Neural cell (in vitro differentiated cells): ENCODE measurements around the gene TSPEAR. TPM values are rescaled to one million over a fixed set of nuclear protein-coding genes. Genes with fewer than 3 reads are reported as not detected.

ENCODE experiments used
- H2AFZ ChIP-seq: fragments of 200-600, 300-800 bp; sonication (generic), shearing (Covaris generic); 2 replicates; pipeline ENCODE4 v1.6.0; 2014; ENCODE audit warnings: low read depth, mild to moderate bottlenecking, antibody characterized with exemption, low read length, moderate library complexity
- H3F3A ChIP-seq: fragments of 200-600 bp; shearing (Covaris generic); 2 replicates; pipeline ENCODE4 v1.6.1; 2016; ENCODE audit warnings: mild to moderate bottlenecking, moderate library complexity, mixed read lengths, antibody characterized with exemption, low read length; ENCODE audit not compliant: insufficient read depth, poor library complexity, severe bottlenecking
- H3K27ac ChIP-seq: fragments of 200-600, 300-800 bp; sonication (generic), shearing (Covaris generic); 2 replicates; pipeline ENCODE4 v1.5.1; 2014; ENCODE audit warnings: mild to moderate bottlenecking, low read length, moderate library complexity
- H3K27me3 ChIP-seq: fragments of 300-800, 200-600 bp; sonication (generic), shearing (Covaris generic); 2 replicates; pipeline ENCODE4 v1.6.0; 2014; ENCODE audit warnings: mild to moderate bottlenecking, low read depth, low read length, moderate library complexity; ENCODE audit not compliant: insufficient read depth
- H3K36me3 ChIP-seq: fragments of 300-800, 200-600 bp; sonication (generic), shearing (Covaris generic); 2 replicates; pipeline ENCODE4 v1.5.1; 2014; ENCODE audit warnings: mild to moderate bottlenecking, antibody characterized with exemption, low read length, moderate library complexity; ENCODE audit not compliant: insufficient read depth
- H3K4me2 ChIP-seq: fragments of 300-800, 200-600 bp; sonication (generic), shearing (Covaris generic); 2 replicates; pipeline ENCODE4 v1.6.0; 2014; ENCODE audit warnings: mild to moderate bottlenecking, low read length
- H3K4me3 ChIP-seq: fragments of 300-800, 200-600 bp; sonication (generic), shearing (Covaris generic); 2 replicates; pipeline ENCODE4 v1.5.1; 2014; ENCODE audit warnings: mild to moderate bottlenecking, low read length, moderate library complexity
- H3K79me2 ChIP-seq: fragments of 200-600 bp; shearing (Covaris generic); replicated peaks from 2 replicates; pipeline ENCODE4 v1.6.0; 2014; ENCODE audit warnings: mild to moderate bottlenecking, low read length, moderate library complexity; ENCODE audit not compliant: insufficient read depth
- H3K9ac ChIP-seq: fragments of 300-800, 200-600 bp; sonication (generic), shearing (Covaris generic); 2 replicates; pipeline ENCODE4 v1.6.1; 2016; ENCODE audit warnings: mild to moderate bottlenecking, low read length, mixed read lengths
- H3K9me2 ChIP-seq: fragments of 200-600 bp; shearing (Covaris generic); 2 replicates; pipeline ENCODE4 v1.6.1; 2016; ENCODE audit warnings: mild to moderate bottlenecking, low read length, mixed read lengths; ENCODE audit not compliant: insufficient read depth
- H3K9me3 ChIP-seq: fragments of 200-600, 300-800 bp; sonication (generic), shearing (Covaris generic); 2 replicates; pipeline ENCODE4 v1.6.1; 2016; ENCODE audit warnings: mild to moderate bottlenecking, mixed run types, low read length, moderate library complexity, mixed read lengths
- H4K20me1 ChIP-seq: fragments of 200-600 bp; shearing (Covaris generic); 2 replicates; pipeline ENCODE4 v1.6.1; 2016; ENCODE audit warnings: mild to moderate bottlenecking, mixed run types; ENCODE audit not compliant: insufficient read depth
- EP300 ChIP-seq: fragments of 450-650 bp; conservative IDR thresholded peaks from 2 replicates; pipeline ENCODE4 v1.6.1; 2014; ENCODE audit warnings: antibody characterized with exemption, mild to moderate bottlenecking, moderate library complexity; ENCODE audit not compliant: poor library complexity, severe bottlenecking
- EZH2 ChIP-seq: fragments of 200-600, 300-800 bp; shearing (Covaris generic), sonication (generic); IDR thresholded peaks from 2 replicates; pipeline ENCODE4 v1.6.1; 2014; ENCODE audit warnings: antibody characterized with exemption, low read length, borderline replicate concordance, mild to moderate bottlenecking; ENCODE audit not compliant: insufficient read depth, poor library complexity, severe bottlenecking
- MXI1 ChIP-seq: fragments of 450-650 bp; conservative IDR thresholded peaks from 2 replicates; pipeline ENCODE4 v1.6.1; 2014; ENCODE audit warnings: antibody characterized with exemption, mild to moderate bottlenecking; ENCODE audit not compliant: poor library complexity, severe bottlenecking
- POLR2AphosphoS5 ChIP-seq: IDR thresholded peaks from 2 replicates; pipeline ENCODE4 v1.6.1; 2012
- RAD21 ChIP-seq: fragments of 450-650 bp; conservative IDR thresholded peaks from 2 replicates; pipeline ENCODE4 v1.6.1; 2014; ENCODE audit warnings: antibody characterized with exemption, mild to moderate bottlenecking, moderate library complexity
- SMC3 ChIP-seq: fragments of 450-650 bp; conservative IDR thresholded peaks from 2 replicates; pipeline ENCODE4 v1.6.1; 2014; ENCODE audit warnings: antibody characterized with exemption, mild to moderate bottlenecking, moderate library complexity; ENCODE audit not compliant: poor library complexity
- TAF1 ChIP-seq: IDR thresholded peaks from 2 replicates; pipeline ENCODE4 v1.6.1; 2012; ENCODE audit warnings: low read depth
- polyA plus RNA-seq: library from polyadenylated mRNA; depleted of rRNA; stranded (reverse); fragments of >200 nt; gene quantifications from 2 replicates; pipeline ENCODE4 v1.2.3, GENCODE V29; 2014
- TF ChIP-seq, protein P1 (sequence below): IDR thresholded peaks from 2 replicates; pipeline ENCODE4 v1.6.1; 2012; ENCODE audit warnings: borderline replicate concordance
- TF ChIP-seq, protein P2 (sequence below): fragments of 450-650 bp; IDR thresholded peaks from 2 replicates; pipeline ENCODE4 v1.5.1; 2014; ENCODE audit warnings: antibody characterized with exemption, mild to moderate bottlenecking, moderate library complexity; ENCODE audit not compliant: poor library complexity, severe bottlenecking

The TSPEAR gene
- polyA plus RNA-seq, 1 donor from 2014 or later = 0.19 TPM

DNA sequence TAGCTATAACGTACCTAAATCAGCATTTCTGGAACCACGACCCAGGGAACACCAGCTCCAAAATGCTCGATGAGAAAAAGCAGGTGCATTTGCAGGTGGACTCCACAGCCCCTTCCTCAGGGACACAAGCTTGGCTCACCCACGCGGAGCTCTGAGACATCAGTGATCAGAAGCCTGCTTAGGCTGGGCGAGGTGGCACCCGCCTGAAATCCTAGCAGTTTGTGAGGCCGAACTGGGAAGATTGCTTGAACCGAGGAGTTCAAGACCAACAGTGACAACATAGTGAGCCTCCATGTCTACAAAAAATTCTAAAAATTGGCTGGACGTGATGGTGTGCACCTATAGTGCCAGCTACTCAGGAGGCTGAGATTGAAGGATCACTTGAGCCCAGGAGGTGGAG lies 2.5 kb upstream of the TSPEAR start:
- no peak overlapping the region for H3K27ac ChIP-seq
- no peaks in the 10 kb centered on the region for H3K9me2 ChIP-seq
- no peaks in the 10 kb centered on the region for H3K9me3 ChIP-seq
- H3K4me2 ChIP-seq = no peak overlapping the region
- TF ChIP-seq, protein P1, sequence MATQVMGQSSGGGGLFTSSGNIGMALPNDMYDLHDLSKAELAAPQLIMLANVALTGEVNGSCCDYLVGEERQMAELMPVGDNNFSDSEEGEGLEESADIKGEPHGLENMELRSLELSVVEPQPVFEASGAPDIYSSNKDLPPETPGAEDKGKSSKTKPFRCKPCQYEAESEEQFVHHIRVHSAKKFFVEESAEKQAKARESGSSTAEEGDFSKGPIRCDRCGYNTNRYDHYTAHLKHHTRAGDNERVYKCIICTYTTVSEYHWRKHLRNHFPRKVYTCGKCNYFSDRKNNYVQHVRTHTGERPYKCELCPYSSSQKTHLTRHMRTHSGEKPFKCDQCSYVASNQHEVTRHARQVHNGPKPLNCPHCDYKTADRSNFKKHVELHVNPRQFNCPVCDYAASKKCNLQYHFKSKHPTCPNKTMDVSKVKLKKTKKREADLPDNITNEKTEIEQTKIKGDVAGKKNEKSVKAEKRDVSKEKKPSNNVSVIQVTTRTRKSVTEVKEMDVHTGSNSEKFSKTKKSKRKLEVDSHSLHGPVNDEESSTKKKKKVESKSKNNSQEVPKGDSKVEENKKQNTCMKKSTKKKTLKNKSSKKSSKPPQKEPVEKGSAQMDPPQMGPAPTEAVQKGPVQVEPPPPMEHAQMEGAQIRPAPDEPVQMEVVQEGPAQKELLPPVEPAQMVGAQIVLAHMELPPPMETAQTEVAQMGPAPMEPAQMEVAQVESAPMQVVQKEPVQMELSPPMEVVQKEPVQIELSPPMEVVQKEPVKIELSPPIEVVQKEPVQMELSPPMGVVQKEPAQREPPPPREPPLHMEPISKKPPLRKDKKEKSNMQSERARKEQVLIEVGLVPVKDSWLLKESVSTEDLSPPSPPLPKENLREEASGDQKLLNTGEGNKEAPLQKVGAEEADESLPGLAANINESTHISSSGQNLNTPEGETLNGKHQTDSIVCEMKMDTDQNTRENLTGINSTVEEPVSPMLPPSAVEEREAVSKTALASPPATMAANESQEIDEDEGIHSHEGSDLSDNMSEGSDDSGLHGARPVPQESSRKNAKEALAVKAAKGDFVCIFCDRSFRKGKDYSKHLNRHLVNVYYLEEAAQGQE = no peak
- no peak for TF ChIP-seq EP300
- no peak overlapping the region for H2AFZ ChIP-seq
- no peaks in the 10 kb centered on the region for H4K20me1 ChIP-seq
- no peaks in the 10 kb centered on the region for H3F3A ChIP-seq
- no peaks in the 10 kb centered on the region for H3K79me2 ChIP-seq
- H3K9ac ChIP-seq = no peak overlapping the region
- no peaks in the 10 kb centered on the region for H3K36me3 ChIP-seq
- peaks cover 53% of the 10 kb centered on the region for H3K27me3 ChIP-seq
- H3K4me3 ChIP-seq = no peak overlapping the region

DNA sequence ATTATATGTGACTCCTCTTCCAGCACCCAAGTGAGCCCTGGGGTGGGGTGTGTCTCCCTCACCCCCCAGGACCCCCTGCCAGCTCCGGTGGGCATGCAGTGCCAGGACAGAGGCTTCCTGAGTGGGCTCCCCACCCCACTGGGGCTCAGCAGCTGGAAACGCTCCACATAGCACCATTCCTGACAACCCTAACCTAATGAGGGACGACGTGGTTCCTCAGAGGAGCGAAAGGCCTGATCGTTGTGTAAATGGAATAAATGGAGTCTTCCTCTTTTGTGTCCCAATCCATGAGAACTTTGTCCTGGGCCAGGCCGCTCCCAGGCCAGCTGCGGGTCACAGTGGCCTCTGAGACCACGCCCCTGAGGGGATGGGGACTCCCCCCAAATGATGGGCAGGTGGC lies 1.8 kb upstream of the TSPEAR start:
- Histone ChIP-seq H4K20me1 (no peaks in the 10 kb centered on the region), H3K4me2 (no peak overlapping the region), H3K27ac (no peak overlapping the region), H2AFZ (no peak overlapping the region), H3K9ac (no peak overlapping the region), H3K9me2 (no peaks in the 10 kb centered on the region), H3F3A (no peaks in the 10 kb centered on the region), H3K27me3 (peaks cover 60% of the 10 kb centered on the region), H3K9me3 (no peaks in the 10 kb centered on the region), H3K4me3 (no peak overlapping the region), H3K79me2 (no peaks in the 10 kb centered on the region), H3K36me3 (no peaks in the 10 kb centered on the region)
- TF ChIP-seq, protein P2, sequence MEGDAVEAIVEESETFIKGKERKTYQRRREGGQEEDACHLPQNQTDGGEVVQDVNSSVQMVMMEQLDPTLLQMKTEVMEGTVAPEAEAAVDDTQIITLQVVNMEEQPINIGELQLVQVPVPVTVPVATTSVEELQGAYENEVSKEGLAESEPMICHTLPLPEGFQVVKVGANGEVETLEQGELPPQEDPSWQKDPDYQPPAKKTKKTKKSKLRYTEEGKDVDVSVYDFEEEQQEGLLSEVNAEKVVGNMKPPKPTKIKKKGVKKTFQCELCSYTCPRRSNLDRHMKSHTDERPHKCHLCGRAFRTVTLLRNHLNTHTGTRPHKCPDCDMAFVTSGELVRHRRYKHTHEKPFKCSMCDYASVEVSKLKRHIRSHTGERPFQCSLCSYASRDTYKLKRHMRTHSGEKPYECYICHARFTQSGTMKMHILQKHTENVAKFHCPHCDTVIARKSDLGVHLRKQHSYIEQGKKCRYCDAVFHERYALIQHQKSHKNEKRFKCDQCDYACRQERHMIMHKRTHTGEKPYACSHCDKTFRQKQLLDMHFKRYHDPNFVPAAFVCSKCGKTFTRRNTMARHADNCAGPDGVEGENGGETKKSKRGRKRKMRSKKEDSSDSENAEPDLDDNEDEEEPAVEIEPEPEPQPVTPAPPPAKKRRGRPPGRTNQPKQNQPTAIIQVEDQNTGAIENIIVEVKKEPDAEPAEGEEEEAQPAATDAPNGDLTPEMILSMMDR = no peak
- TF ChIP-seq EZH2 (no peak), SMC3 (no peak), MXI1 (no peak), POLR2AphosphoS5 (no peak), EP300 (no peak), RAD21 (no peak), TAF1 (no peak)
- TF ChIP-seq, protein P1 = no peak
